WERI-Rb-1 (cell line): ENCODE data around the gene HOXC11.

Source experiments
- DNase-seq: peaks from one replicate; pipeline ENCODE4 v3.0.0-alpha.2; 2020
- H3K27ac ChIP-seq: fragments of 250-450 bp; sonication (Bioruptor Pico); 2 replicates; pipeline ENCODE4 v1.5.1; 2020; ENCODE audit warnings: mild to moderate bottlenecking, moderate library complexity
- H3K27me3 ChIP-seq: fragments of 250-450 bp; sonication (Bioruptor Pico); 2 replicates; pipeline ENCODE4 v1.5.1; 2021; ENCODE audit warnings: mild to moderate bottlenecking, low read depth, moderate library complexity; ENCODE audit not compliant: insufficient read depth, severe bottlenecking
- H3K36me3 ChIP-seq: fragments of 250-450 bp; sonication (Bioruptor Pico); 2 replicates; pipeline ENCODE4 v1.5.1; 2020; ENCODE audit warnings: mild to moderate bottlenecking, moderate library complexity
- H3K4me3 ChIP-seq: 2 replicates; pipeline ENCODE4 v1.5.1; 2011; ENCODE audit warnings: low read depth, mild to moderate bottlenecking, control low read depth, low read length
- H3K9me3 ChIP-seq: fragments of 250-450 bp; sonication (Bioruptor Pico); 2 replicates; pipeline ENCODE4 v1.5.1; 2021; ENCODE audit warnings: mild to moderate bottlenecking, moderate library complexity; ENCODE audit not compliant: severe bottlenecking
- TF ChIP-seq, protein P1 (sequence below): IDR thresholded peaks from 2 replicates; pipeline ENCODE4 v1.5.1; 2011; ENCODE audit warnings: low read depth, mild to moderate bottlenecking, control low read depth, inconsistent platforms, low read length

HOXC11 gene

GRCh38 chr12:53972722-53973235 lies at the start of gene HOXC11:
Gene HOXC11, plus strand, starts transcription at chr12:53973126. Its CDS starts 116 bp downstream, at chr12:53973242.
- Histone ChIP-seq H3K36me3 (no peaks in the 10 kb centered on the region), H3K27me3 (no peaks in the 10 kb centered on the region), H3K27ac (peak within 1 kb of the TSS; percentile 26; the same call in 1 of the 2 replicates), H3K4me3 (peak within 1 kb of the TSS; percentile 51), H3K9me3 (peaks cover 4% of the 10 kb centered on the region)
- TF ChIP-seq, protein P1, sequence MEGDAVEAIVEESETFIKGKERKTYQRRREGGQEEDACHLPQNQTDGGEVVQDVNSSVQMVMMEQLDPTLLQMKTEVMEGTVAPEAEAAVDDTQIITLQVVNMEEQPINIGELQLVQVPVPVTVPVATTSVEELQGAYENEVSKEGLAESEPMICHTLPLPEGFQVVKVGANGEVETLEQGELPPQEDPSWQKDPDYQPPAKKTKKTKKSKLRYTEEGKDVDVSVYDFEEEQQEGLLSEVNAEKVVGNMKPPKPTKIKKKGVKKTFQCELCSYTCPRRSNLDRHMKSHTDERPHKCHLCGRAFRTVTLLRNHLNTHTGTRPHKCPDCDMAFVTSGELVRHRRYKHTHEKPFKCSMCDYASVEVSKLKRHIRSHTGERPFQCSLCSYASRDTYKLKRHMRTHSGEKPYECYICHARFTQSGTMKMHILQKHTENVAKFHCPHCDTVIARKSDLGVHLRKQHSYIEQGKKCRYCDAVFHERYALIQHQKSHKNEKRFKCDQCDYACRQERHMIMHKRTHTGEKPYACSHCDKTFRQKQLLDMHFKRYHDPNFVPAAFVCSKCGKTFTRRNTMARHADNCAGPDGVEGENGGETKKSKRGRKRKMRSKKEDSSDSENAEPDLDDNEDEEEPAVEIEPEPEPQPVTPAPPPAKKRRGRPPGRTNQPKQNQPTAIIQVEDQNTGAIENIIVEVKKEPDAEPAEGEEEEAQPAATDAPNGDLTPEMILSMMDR = no peak
- DNase-seq = no peak

DNA sequence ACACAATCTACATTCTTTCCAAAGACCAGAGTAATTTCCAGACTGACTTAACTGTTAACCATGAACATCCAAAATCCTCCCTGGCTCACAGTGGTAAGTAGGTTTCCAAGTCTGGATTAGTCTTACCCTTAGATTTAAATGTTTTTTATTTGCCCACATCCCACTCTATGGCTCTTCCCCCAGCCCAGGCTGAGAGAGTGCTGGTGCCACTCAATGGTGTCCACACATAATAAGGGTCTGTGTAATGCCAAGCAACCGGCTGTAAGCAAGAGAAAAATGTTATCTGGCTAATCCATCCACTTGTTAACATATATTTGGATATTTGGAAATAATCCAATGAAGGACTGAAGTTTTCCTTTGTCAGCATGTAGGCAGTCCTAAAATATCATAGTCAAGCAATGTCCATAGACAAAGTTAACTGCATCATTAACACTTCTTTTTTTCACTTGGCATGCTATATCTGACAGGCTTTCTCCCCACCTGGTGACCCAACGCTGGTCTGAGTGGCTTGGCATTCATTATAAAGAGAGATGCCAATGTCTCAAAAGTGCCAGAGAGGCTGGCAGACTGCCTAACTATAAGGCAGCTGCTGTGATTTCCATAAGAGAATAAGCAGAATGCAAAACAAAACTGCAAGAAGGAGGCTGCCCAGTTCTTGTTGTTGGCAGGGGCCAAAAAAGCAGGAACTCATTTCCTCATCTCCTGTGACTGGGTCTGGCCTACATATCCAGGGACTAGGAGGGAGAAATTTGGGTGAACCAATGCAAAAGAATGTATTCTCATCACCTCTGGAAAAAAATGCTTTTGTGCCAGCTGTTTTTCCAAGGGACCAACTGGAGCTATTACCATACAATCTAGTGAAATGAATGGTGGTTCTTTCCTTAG lies 48.2 kb upstream of the HOXC11 start:
- H3K27ac ChIP-seq = no peak overlapping the region
- H3K36me3 ChIP-seq = no peaks in the 10 kb centered on the region
- DNase-seq = no peak
- H3K9me3 ChIP-seq = peaks cover 2% of the 10 kb centered on the region
- TF ChIP-seq, protein P1 = no peak
- H3K4me3 ChIP-seq = no peak overlapping the region
- H3K27me3 ChIP-seq = peaks cover 91% of the 10 kb centered on the region

DNA sequence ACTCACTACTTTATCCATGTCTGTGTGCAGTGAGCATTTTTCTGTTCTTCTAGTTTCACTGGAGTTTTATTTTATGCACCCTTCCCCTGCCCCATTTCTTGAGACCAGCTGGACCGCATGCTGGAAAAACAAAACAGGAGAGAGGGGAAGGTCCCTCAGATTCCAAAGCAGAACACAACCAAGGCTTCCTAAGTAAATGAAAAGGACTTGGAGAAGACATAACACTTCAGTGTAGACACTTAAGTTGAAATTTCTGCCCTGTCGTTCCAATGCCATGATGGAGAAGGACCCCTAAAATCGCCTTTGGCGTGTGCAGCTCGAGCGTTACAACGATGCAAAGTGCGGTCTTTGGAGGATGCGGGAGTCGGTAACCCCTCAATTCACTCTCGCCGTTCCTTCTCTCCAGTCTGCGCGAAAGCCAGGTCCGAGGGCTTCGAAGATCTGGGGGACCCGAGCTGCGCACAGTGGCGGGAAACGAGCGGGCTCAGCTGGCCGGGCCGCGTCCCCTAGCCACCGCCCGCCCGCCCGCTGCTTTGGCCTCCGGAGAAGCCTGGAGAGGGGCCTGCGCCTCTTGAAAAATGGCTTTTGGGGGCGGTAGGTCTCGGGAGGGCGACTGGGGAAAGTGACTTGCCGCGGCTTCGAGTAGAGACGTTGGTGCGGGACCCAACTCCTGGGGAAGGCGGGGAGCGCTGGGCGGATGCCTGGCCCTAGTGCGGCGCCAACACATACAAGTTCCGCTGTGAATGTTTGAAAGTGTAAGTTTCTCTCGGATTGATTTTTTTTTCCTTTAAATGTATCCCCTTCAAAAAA lies 45.5 kb upstream of the HOXC11 start:
- TF ChIP-seq, protein P1 = no peak

DNA sequence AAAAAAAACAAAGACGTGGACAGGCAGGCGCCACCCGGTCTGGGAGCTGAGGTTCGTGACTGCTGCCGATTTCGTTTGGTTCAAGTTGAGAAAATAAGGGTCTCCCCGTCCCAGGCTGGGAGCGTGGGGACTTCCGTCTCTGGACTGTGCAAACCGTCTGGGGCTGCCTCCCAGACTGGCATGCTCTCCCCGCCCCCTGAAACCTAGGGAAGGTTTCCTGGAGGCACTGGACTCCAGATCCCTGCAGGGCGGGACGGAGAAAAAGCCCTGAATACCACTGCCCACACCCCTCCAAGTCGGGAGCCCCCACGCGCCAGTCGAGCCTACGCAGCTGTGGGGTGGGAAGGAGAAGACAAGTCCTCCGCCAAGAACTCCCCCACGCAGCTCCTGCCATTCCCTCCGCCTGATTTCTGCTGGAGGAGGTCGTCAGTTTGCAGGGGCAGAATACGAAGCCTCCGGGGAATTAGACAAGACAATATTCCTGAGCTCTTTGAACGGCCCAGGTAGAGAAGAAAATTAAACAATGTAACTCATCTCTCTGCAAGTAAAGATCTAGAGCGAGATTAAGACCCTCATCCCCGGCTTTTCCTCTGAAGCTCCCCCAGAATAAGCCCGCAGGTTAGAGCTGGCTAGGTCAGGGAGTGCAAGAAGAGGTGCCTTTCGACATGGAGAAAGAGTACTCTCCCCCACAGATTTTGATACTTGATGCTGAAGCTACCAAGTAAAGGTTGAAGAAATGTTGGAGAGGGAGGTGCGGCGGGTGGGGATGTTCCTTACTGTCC lies 44.7 kb upstream of the HOXC11 start:
- no peaks in the 10 kb centered on the region for H3K36me3 ChIP-seq
- H3K27ac ChIP-seq = no peak overlapping the region
- TF ChIP-seq, protein P1 = no peak
- no peak overlapping the region for H3K4me3 ChIP-seq
- DNase-seq = no peak
- peaks cover 5% of the 10 kb centered on the region for H3K9me3 ChIP-seq
- peaks cover 99% of the 10 kb centered on the region for H3K27me3 ChIP-seq

More for the DNA sequence above, 45.5 kb upstream of the HOXC11 start:
- H3K27me3 ChIP-seq = peaks cover 99% of the 10 kb centered on the region
- H3K36me3 ChIP-seq = no peaks in the 10 kb centered on the region
- DNase-seq = no peak
- H3K27ac ChIP-seq = no peak overlapping the region
- H3K9me3 ChIP-seq = peaks cover 5% of the 10 kb centered on the region
- no peak overlapping the region for H3K4me3 ChIP-seq

- Histone ChIP-seq H3K9me3 (peaks cover 5% of the 10 kb centered on the region), H3K27me3 (peaks cover 99% of the 10 kb centered on the region), H3K36me3 (no peaks in the 10 kb centered on the region)
Observed at GRCh38 chr12:53929527-53929926, 43.4 kb upstream of the HOXC11 start.

More at GRCh38 chr12:53929527-53929926, 43.4 kb upstream of the HOXC11 start:
- no peak overlapping the region for H3K4me3 ChIP-seq
- no peak overlapping the region for H3K27ac ChIP-seq
- TF ChIP-seq, protein P1 = no peak
- no peak for DNase-seq
